Activated CD4-positive, alpha-beta T cell treated with anti-CD3 and anti-CD28 coated beads, Interleukin-2, amount 50 U/mL, for 16 hours (primary cell): ENCODE data around the gene VENTX.

Experiments used
- DNase-seq: peaks from one replicate; pipeline ENCODE4 v3.0.0-alpha.2; 2020

Gene VENTX

GRCh38 chr10:133274751-133275683 lies 37.4 kb downstream of the VENTX start:
- DNase-seq, result peak; percentile 84

GRCh38 chr10:133275684-133276092 lies 38.0 kb downstream of the VENTX start:
- DNase-seq, result peak; percentile 70

- DNase-seq, result no peak
Observed at GRCh38 chr10:133276100-133276434, 38.4 kb downstream of the VENTX start.

- peak; percentile 68 for DNase-seq
Observed at GRCh38 chr10:133276435-133277201, 39.0 kb downstream of the VENTX start, which contains the start of gene ADAM8. Gene ADAM8 (minus strand): TSS chr10:133276868. CDS start chr10:133276817, 51 bp downstream.

GRCh38 chr10:133277277-133277992 lies 39.8 kb downstream of the VENTX start:
- DNase-seq, result no peak

- DNase-seq, result no peak
Observed at GRCh38 chr10:133277993-133278576, 40.4 kb downstream of the VENTX start.

- DNase-seq, result peak; percentile 81
Observed at GRCh38 chr10:133278577-133279265, 41.1 kb downstream of the VENTX start.

GRCh38 chr10:133279326-133280226 lies 41.9 kb downstream of the VENTX start:
- no peak for DNase-seq

- no peak for DNase-seq
Observed at GRCh38 chr10:133280391-133281059, 42.9 kb downstream of the VENTX start.

GRCh38 chr10:133281084-133281483 lies 43.4 kb downstream of the VENTX start:
- DNase-seq, result no peak

- no peak for DNase-seq
Observed at GRCh38 chr10:133281628-133282372, 44.1 kb downstream of the VENTX start.

GRCh38 chr10:133282846-133283390 lies 45.3 kb downstream of the VENTX start:
- no peak for DNase-seq

GRCh38 chr10:133283931-133284330 lies 46.3 kb downstream of the VENTX start:
- no peak for DNase-seq

GRCh38 chr10:133285217-133285616 lies 47.6 kb downstream of the VENTX start:
- DNase-seq, result no peak

- no peak for DNase-seq
Observed at GRCh38 chr10:133286366-133286765, 48.7 kb downstream of the VENTX start.

GRCh38 chr10:133287832-133288500 lies 50.3 kb downstream of the VENTX start:
- DNase-seq, result no peak

- no peak for DNase-seq
Observed at GRCh38 chr10:133289761-133290160, 52.1 kb downstream of the VENTX start.
